HG02852 (cell line): ENCODE measurements around the gene COL25A1.

ENCODE experiments used
- ATAC-seq: cut with Tn5 transposase; IDR thresholded peaks from one replicate; pipeline ENCODE4 v1.9.1; 2021; ENCODE audit warnings: mild to moderate bottlenecking, moderate library complexity; ENCODE audit not compliant: unreplicated experiment

COL25A1 gene

GRCh38 chr4:108787106-108787505 lies 515.4 kb downstream of the COL25A1 start:
- no peak for ATAC-seq

- ATAC-seq = no peak
These were observed 516.1 kb downstream of the COL25A1 start for GRCh38 chr4:108786351-108786750.

- no peak for ATAC-seq
These were observed 518.6 kb downstream of the COL25A1 start for GRCh38 chr4:108783665-108784463.

GRCh38 chr4:108779958-108780357 lies 522.5 kb downstream of the COL25A1 start:
- no peak for ATAC-seq

GRCh38 chr4:108777388-108777787 lies 525.1 kb downstream of the COL25A1 start:
- no peak for ATAC-seq

GRCh38 chr4:108775921-108776320 lies 526.5 kb downstream of the COL25A1 start:
- no peak for ATAC-seq

GRCh38 chr4:108774809-108775530 lies 527.5 kb downstream of the COL25A1 start:
- no peak for ATAC-seq

GRCh38 chr4:108772402-108772801 lies 530.1 kb downstream of the COL25A1 start:
- no peak for ATAC-seq

- no peak for ATAC-seq
These were observed 536.4 kb downstream of the COL25A1 start for GRCh38 chr4:108766058-108766457.

- ATAC-seq = no peak
These were observed 538.5 kb downstream of the COL25A1 start for GRCh38 chr4:108763986-108764385.

- no peak for ATAC-seq
These were observed 539.2 kb downstream of the COL25A1 start for GRCh38 chr4:108763226-108763593.

GRCh38 chr4:108762559-108763225 lies 539.8 kb downstream of the COL25A1 start, which contains the start of gene ETNPPL:
TSS of gene ETNPPL (minus strand) at chr4:108763053. CDS start at chr4:108762898, 155 bp downstream.
- no peak for ATAC-seq
